Renal cortex interstitium (tissue), 11 donors: ENCODE data around the gene GRXCR2. TPM values are rescaled to one million over a fixed set of nuclear protein-coding genes. Genes with fewer than 3 reads are reported as not detected.

Experiments
- DNase-seq, 11 donors: peaks; one replicate each; pipeline ENCODE4 v3.0.0-alpha.2; 2013; ENCODE audit warnings: low read depth in 9 of 11, low spot score in 4 of 11; ENCODE audit errors: extremely low read depth in 1 of 11
- polyA plus RNA-seq, 3 donors: library from polyadenylated mRNA; unstranded; fragments of 120-200 nt; gene quantifications; one replicate each; pipeline ENCODE4 v1.2.1, GENCODE V29; 2013; ENCODE audit not compliant: insufficient read length in 3 of 3

Gene GRXCR2
- polyA plus RNA-seq, 3 donors, result not detected

GRCh38 chr5:145811834-145812625 is 60.8 kb downstream of the GRXCR2 start:
- no peak for DNase-seq

Other genes starting within 250 kb of the GRXCR2 start
- 10 to 100 TPM in 1 of 3 donors, 1 to 10 TPM in 2; 7.2 to 10.4 (median 9.2) TPM for gene PRELID2, start 37.7 kb downstream of the GRXCR2 start, polyA plus RNA-seq
- 1 to 10 TPM; 4.6 to 5.9 (median 5.2) TPM for gene SH3RF2, start 63.6 kb upstream of the GRXCR2 start, polyA plus RNA-seq
- 1 to 10 TPM in 2 of 3 donors, under 1 TPM in 1; 0.76 to 1.1 (median 1.0) TPM for gene PLAC8L1, start 232.6 kb upstream of the GRXCR2 start, polyA plus RNA-seq